HL-60 (cell line): Measurements from ENCODE around the gene ROR2.

ENCODE experiments used
- DNase-seq, 2 experiments: peaks; one replicate each; pipeline ENCODE4 v3.0.0-alpha.2; 2010 to 2020; ENCODE audit warnings: low read depth in 1 of 2, low spot score in 1 of 2
- H3K27ac ChIP-seq: fragments of 250-450 bp; sonication (Bioruptor Pico); replicated peaks from 2 replicates; pipeline ENCODE4 v1.5.1; 2020; ENCODE audit warnings: mild to moderate bottlenecking, moderate library complexity
- H3K27me3 ChIP-seq: fragments of 250-450 bp; sonication (Bioruptor Pico); 2 replicates; pipeline ENCODE4 v1.5.1; 2021; ENCODE audit warnings: mild to moderate bottlenecking, moderate library complexity; ENCODE audit not compliant: insufficient read depth, poor library complexity, severe bottlenecking
- H3K4me3 ChIP-seq: replicated peaks from 2 replicates; pipeline ENCODE4 v1.5.1; 2011; ENCODE audit warnings: mild to moderate bottlenecking, control low read depth, low read length; ENCODE audit not compliant: insufficient read depth
- CTCF ChIP-seq: IDR thresholded peaks from one replicate; pipeline ENCODE4 v1.5.1; 2011; ENCODE audit warnings: low read length, control low read depth, inconsistent platforms; ENCODE audit not compliant: insufficient read depth
- GABPA ChIP-seq: IDR thresholded peaks from 2 replicates; pipeline ENCODE4 v1.6.1; 2012; ENCODE audit warnings: low read depth
- POLR2AphosphoS5 ChIP-seq: IDR thresholded peaks from 2 replicates; pipeline ENCODE4 v1.6.1; 2012; ENCODE audit warnings: low read depth
- REST ChIP-seq: IDR thresholded peaks from 2 replicates; pipeline ENCODE4 v1.6.1; 2012; ENCODE audit warnings: low read depth; ENCODE audit not compliant: insufficient replicate concordance
- SPI1 ChIP-seq: IDR thresholded peaks from 2 replicates; pipeline ENCODE4 v1.6.1; 2012; ENCODE audit warnings: low read depth, mild to moderate bottlenecking, borderline replicate concordance

The ROR2 gene

GRCh38 chr9:91571036-91571435 is 379.0 kb downstream of the ROR2 start:
- TF ChIP-seq REST (no peak), POLR2AphosphoS5 (no peak), GABPA (no peak), SPI1 (no peak), CTCF (no peak)
- Histone ChIP-seq H3K27me3 (no peaks in the 10 kb centered on the region), H3K27ac (no peak overlapping the region), H3K4me3 (no peak overlapping the region)
- DNase-seq: no peak

DNA sequence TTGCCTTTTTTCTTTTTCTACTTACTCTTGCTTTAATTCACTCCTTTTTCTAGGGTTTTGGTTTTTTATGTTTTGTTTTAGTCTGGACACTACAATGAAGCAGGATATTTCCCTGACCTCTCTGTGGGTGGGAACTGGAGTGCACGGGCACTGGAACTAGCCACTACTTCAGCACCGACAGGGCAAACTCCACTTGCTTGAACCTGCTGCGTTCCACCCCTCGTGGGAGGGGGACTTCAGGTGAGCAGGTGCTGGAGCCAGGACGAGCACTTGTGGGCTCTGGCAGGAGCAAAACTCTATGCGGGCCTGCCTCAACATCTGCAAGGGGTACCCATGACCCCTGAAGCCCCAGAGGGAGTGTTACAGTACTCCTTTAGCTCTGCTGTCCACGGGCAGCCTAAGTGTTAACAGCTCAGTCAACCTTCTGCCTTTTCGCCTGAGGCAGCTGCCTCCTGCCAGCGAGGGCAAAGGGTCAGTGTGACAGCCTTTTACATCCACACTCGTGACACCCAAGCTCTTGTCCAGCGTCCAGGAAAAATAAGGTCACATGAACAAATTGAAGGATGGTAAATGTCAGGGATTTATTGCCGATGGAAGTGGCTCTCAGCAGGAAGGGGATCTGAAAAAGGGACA is 382.3 kb downstream of the ROR2 start:
- TF ChIP-seq SPI1 (no peak), POLR2AphosphoS5 (no peak), REST (no peak), GABPA (no peak)
- Histone ChIP-seq H3K4me3 (no peak overlapping the region), H3K27ac (no peak overlapping the region), H3K27me3 (no peaks in the 10 kb centered on the region)
- no peak for DNase-seq

DNA sequence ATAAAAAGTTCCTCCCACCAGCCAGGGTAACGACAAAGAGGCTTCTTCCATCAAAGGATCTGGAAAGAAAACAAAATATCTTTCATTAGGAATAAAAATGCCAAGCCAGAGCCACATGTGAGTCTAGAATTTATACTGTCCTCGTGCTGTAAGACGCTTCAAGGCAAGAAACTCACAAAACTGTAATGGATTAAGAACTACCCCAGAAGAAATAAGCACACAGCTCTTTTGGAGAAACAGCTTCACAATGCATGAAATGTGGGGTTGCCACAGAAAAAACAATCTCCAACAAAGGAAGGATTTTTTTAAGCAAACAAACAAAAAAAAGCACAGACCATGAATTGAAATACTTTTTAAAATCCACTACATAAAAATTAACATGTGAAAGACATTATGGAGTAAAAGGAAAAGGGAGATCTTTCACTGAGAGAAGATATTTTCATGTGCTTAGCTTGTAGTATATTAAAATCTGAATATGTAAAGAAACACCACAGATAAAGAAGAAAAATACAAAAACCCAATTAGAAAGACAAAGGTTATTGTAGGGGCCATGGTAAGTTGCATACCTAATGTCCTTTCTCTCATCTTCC is 385.9 kb downstream of the ROR2 start:
- H3K4me3 ChIP-seq: no peak overlapping the region
- no peak overlapping the region for H3K27ac ChIP-seq
- no peaks in the 10 kb centered on the region for H3K27me3 ChIP-seq
- DNase-seq: no peak
- no peak for TF ChIP-seq REST
- no peak for TF ChIP-seq SPI1
- no peak for TF ChIP-seq GABPA
- no peak for TF ChIP-seq POLR2AphosphoS5
- TF ChIP-seq CTCF: no peak
